CD8-positive, alpha-beta memory T cell (primary cell): ENCODE results near the gene PAXX. TPM values are rescaled to one million over a fixed set of nuclear protein-coding genes. Genes with fewer than 3 reads are reported as not detected.
"Not testable (repeated sequence)": the region's sequence is repeated elsewhere in the genome, so short reads cannot be mapped to it uniquely, and the experiment has no call there.

ENCODE experiments used
- CTCF ChIA-PET: fragments of 350-600 bp; sonication (Branson Sonifier 250); formaldehyde crosslinking; loops from one replicate; lab custom pipeline; 2021; ENCODE audit warnings: antibody characterized with exemption; lab: Charles Lee
- POLR2A ChIA-PET: fragments of 350-600 bp; sonication (Branson Sonifier 250); formaldehyde crosslinking; loops from one replicate; lab custom pipeline; 2021; ENCODE audit warnings: antibody characterized with exemption; lab: Charles Lee
- DNase-seq, 5 donors: peaks; one replicate each; pipeline versions ENCODE4 v3.0.0 to v3.0.0-alpha.2; 2020 to 2022; ENCODE audit warnings: mixed read lengths in 1 of 5
- H3K27ac ChIP-seq: one replicate; pipeline ENCODE4 v1.7.0; 2013; ENCODE audit warnings: low read depth, mild to moderate bottlenecking, low read length, moderate library complexity
- H3K27me3 ChIP-seq: 2 replicates; pipeline ENCODE4 v1.7.0; 2013; ENCODE audit warnings: low read length, mild to moderate bottlenecking; ENCODE audit not compliant: insufficient read depth, poor library complexity, severe bottlenecking
- H3K36me3 ChIP-seq: 2 replicates; pipeline ENCODE4 v1.7.0; 2013; ENCODE audit warnings: mild to moderate bottlenecking, low read length, moderate library complexity; ENCODE audit not compliant: insufficient read depth
- H3K4me1 ChIP-seq: 2 replicates; pipeline ENCODE4 v1.7.0; 2013; ENCODE audit warnings: mild to moderate bottlenecking, low read length, moderate library complexity; ENCODE audit not compliant: insufficient read depth
- H3K4me3 ChIP-seq: 2 replicates; pipeline ENCODE4 v1.7.0; 2013; ENCODE audit warnings: mild to moderate bottlenecking, low read length
- H3K9me3 ChIP-seq: 2 replicates; pipeline ENCODE4 v1.7.0; 2013; ENCODE audit warnings: mild to moderate bottlenecking, low read length
- H3K27ac Mint-ChIP-seq, 8 donors: one replicate each; pipeline ENCODE4 v1.8.0; 2020 to 2021; ENCODE audit warnings: mixed read lengths in 8 of 8, mild to moderate bottlenecking in 6 of 8, inconsistent platforms in 3 of 8, moderate library complexity in 3 of 8
- H3K27me3 Mint-ChIP-seq, 2 donors: one replicate each; pipeline ENCODE4 v1.8.0; 2020 to 2021; ENCODE audit warnings: mixed read lengths in 2 of 2, mild to moderate bottlenecking in 1 of 2, moderate library complexity in 1 of 2
- H3K36me3 Mint-ChIP-seq, 3 donors: one replicate each; pipeline ENCODE4 v1.8.0; 2020 to 2021; ENCODE audit warnings: mixed read lengths in 3 of 3, inconsistent platforms in 1 of 3, mild to moderate bottlenecking in 1 of 3
- H3K4me1 Mint-ChIP-seq, 3 donors: one replicate each; pipeline ENCODE4 v1.8.0; 2020 to 2021; ENCODE audit warnings: mixed read lengths in 3 of 3, inconsistent platforms in 1 of 3, mild to moderate bottlenecking in 1 of 3
- H3K4me3 Mint-ChIP-seq, 7 donors: one replicate each; pipeline ENCODE4 v1.8.0; 2020 to 2021; ENCODE audit warnings: mixed read lengths in 7 of 7, mild to moderate bottlenecking in 6 of 7, moderate library complexity in 4 of 7, inconsistent platforms in 2 of 7
- H3K9me3 Mint-ChIP-seq, 5 donors: one replicate each; pipeline ENCODE4 v1.8.0; 2020 to 2022; ENCODE audit warnings: mixed read lengths in 5 of 5, mild to moderate bottlenecking in 3 of 5, moderate library complexity in 2 of 5, inconsistent platforms in 1 of 5
- polyA plus RNA-seq: library from polyadenylated mRNA; unstranded; fragments of 300-500 nt; fragmentation: Illumina TruSeq; gene quantifications from one replicate; pipeline ENCODE4 v1.2.3, GENCODE V29; 2021
- total RNA-seq, 2 experiments: library from RNA; stranded (reverse); gene quantifications; one replicate each; pipeline ENCODE4 v1.2.3, GENCODE V29; 2021

PAXX gene
- total and polyA plus RNA-seq, 3 experiments from 2014 or later = 78.4 to 156 (median 82.2) TPM

DNA sequence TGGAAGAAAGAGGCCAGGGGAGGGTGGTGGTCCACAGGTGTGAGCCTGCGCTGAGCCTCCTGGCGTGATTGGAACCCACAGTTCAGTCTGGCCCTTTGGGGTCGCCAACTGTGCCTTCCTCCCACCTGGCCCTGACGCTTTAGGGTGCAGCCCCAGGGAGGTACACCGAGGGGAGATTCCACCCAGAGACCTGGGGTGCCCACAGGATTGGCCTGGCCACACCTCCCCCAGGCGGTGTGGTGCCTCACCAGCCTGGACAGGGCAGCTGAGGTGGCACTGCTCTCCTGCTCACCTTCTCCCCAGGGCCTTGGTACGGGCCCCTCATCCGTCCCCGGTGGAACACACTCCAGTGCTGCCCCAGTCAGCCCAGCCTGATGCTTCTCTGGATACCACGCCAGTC is 5.1 kb downstream of the PAXX start:
- Mint-ChIP-seq H3K4me3 (peak overlapping the region; percentile 77 to 94 (median 85)), H3K9me3 (no peaks in the 10 kb centered on the region), H3K4me1 (peaks cover 44 to 70% (median 44%) of the 10 kb centered on the region in 3 donors), H3K36me3 (peaks cover 0 to 17% (median 0%) of the 10 kb centered on the region in 3 donors), H3K27ac (peak overlapping the region; percentile 94 to 99 (median 96)), H3K27me3 (no peaks in the 10 kb centered on the region)
- H3K9me3 ChIP-seq = no peaks in the 10 kb centered on the region
- H3K4me1 ChIP-seq = peaks cover 58% of the 10 kb centered on the region
- H3K4me3 ChIP-seq = peak overlapping the region; percentile 51
- H3K36me3 ChIP-seq = no peaks in the 10 kb centered on the region
- ChIA-PET CTCF (interaction anchor here (1.1 to 6.7 kb wide), 5 partner anchors 12 to 153 kb away, joined by 3 to 72 read pairs (median 5); partner anchors contain the start of genes ABCA2 and FUT7), POLR2A (interaction anchor here (0.8 to 1.0 kb wide), 3 partner anchors 12 to 49 kb away, joined by 3 to 5 read pairs (median 4); no protein-coding TSS in a partner anchor)
- H3K27ac ChIP-seq = peak overlapping the region; percentile 62
- H3K27me3 ChIP-seq = no peaks in the 10 kb centered on the region
- peak in 2 of 5 donors; percentile 27 to 31 for DNase-seq

DNA sequence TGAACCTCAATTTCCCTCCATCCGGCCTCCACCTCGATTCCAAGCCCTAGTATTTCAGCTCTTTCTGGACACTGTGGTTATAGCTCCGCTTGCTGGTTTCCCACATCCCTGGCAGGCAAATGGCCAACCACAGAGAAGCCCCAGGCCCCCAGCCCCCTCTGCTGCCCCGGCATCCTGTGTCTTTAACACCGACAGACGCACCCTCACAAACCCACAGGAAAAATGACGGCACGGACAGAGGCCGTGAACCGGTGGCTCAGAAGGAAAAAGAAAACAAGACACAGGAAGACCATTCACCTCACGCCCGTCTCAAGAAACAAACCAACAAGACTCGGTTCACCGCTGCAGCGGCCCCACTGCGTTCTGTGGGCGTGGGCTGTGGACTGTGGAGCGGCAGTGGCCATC is 5.6 kb downstream of the PAXX start:
- DNase-seq = peak in 3 of 5 donors; percentile 41 to 67 (median 66)
- ChIA-PET CTCF (interaction anchor here (1.1 to 6.7 kb wide), 3 partner anchors 31 to 154 kb away, joined by 3 to 72 read pairs (median 6); partner anchors contain the start of genes ABCA2 and FUT7), POLR2A (interaction anchor here (0.7 to 1.0 kb wide), 2 partner anchors 20 to 59 kb away, joined by 4 to 5 read pairs; no protein-coding TSS in a partner anchor)
- Histone ChIP-seq H3K27ac (peak overlapping the region; percentile 62), H3K4me3 (no peak overlapping the region), H3K4me1 (peaks cover 58% of the 10 kb centered on the region), H3K36me3 (no peaks in the 10 kb centered on the region), H3K9me3 (no peaks in the 10 kb centered on the region), H3K27me3 (no peaks in the 10 kb centered on the region)
- Mint-ChIP-seq H3K27me3 (no peaks in the 10 kb centered on the region), H3K36me3 (peaks cover 0 to 13% (median 0%) of the 10 kb centered on the region in 3 donors), H3K4me1 (peaks cover 44 to 66% (median 44%) of the 10 kb centered on the region in 3 donors), H3K4me3 (peak overlapping the region; percentile 77 to 94 (median 85)), H3K27ac (peak overlapping the region; percentile 94 to 99 (median 96)), H3K9me3 (no peaks in the 10 kb centered on the region)

DNA sequence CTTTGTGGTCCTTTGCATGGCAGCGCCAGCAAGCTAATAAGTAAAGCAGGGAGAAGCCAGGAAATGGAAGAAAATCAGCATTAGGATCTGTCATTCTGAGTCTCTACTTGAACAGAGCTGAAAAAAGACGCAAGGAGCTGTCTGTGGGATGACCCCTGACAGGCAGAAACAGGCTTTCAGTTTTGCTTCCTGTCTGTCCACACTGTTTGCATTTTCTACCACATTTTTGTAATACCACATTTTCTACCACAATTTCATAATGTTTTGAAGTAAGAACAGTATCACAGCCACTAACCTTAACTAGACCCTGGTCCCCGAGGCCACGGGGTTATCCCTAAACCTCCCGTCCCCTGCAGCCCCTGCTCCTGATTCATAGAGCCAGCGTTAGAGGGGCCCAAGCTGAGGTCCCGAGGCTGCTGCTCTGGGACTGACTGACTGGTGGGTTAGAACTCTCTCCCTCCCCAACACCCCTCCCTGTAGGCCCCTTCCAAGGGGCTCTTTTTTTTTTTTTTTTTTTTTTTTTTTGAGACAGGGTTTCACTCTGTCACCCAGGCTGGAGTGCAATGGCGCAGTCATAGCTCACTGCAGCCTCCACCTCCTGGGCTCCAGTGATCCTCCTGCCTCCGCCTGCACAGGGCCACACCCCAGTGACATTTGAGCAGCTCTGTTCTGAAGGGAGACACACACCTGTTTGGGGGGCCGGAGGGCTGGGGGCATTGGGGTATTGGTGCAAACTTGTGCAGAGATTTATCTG is 8.1 kb downstream of the PAXX start:
- Histone ChIP-seq H3K27me3 (no peaks in the 10 kb centered on the region), H3K4me3 (no peak overlapping the region), H3K4me1 (peaks cover 46% of the 10 kb centered on the region), H3K9me3 (no peaks in the 10 kb centered on the region), H3K36me3 (no peaks in the 10 kb centered on the region), H3K27ac (peak overlapping the region; percentile 43)
- H3K27ac Mint-ChIP-seq = peak overlapping the region; percentile 84 to 96 (median 91)
- ChIA-PET POLR2A (interaction anchor here (0.6 to 1.5 kb wide), 11 partner anchors 8 to 158 kb away, joined by 3 to 15 read pairs (median 4); partner anchors contain the start of genes AJM1, MAN1B1, PAXX and SAPCD2), CTCF (interaction anchor here (0.7 to 4.0 kb wide), 9 partner anchors 7 to 201 kb away, joined by 3 to 26 read pairs (median 6); partner anchors contain the start of genes FUT7 and PAXX)
- H3K4me3 Mint-ChIP-seq = peak overlapping the region; percentile 62 to 93 (median 79)
- H3K36me3 Mint-ChIP-seq = peaks cover 0 to 3% (median 0%) of the 10 kb centered on the region in 3 donors
- H3K4me1 Mint-ChIP-seq = peaks cover 38 to 60% (median 40%) of the 10 kb centered on the region in 3 donors
- H3K27me3 Mint-ChIP-seq = no peaks in the 10 kb centered on the region
- no peaks in the 10 kb centered on the region for H3K9me3 Mint-ChIP-seq
- DNase-seq = peak in 2 of 5 donors; percentile 29 to 61

DNA sequence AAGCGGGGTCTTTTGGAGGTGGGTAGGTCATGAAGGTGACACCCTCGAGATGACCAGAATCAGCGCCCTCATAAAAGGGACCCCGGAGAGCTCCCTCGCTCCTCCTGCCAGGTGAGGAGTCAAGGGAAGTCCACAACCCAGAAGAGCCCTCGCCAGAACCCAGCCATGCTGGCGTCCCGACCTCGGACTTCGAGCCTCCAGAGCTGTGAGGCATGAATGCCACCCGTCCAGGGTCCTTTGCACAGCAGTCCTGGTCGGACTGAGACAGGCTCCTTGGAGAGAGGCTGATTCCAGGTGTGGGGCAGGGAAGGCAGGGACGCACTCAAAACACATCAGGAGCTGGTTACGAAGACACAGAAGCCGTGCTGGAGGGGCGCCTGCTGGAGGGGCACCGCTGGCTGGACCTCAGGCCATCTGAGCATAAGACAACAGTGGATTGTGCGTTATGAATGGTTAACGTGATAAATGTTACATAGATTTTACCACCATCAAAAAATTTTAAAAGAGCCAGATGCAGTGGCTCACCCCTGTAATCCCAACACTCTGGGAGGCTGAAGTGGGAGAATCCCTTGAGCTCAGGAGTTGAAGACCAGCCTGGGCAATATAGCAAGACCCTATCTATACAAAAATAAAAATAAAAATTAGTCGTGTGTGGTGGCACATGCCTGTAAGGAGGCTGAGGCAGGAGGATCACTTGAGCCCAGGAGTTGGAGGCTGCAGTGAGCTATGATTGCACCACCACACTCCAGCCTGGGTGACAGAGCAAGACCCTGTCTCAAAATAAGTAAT is 9.8 kb downstream of the PAXX start:
- Histone ChIP-seq H3K27ac (no peak overlapping the region), H3K4me3 (no peak overlapping the region), H3K27me3 (no peaks in the 10 kb centered on the region), H3K9me3 (no peaks in the 10 kb centered on the region), H3K4me1 (peaks cover 32% of the 10 kb centered on the region), H3K36me3 (no peaks in the 10 kb centered on the region)
- Mint-ChIP-seq H3K4me3 (no peak overlapping the region), H3K27ac (no peak overlapping the region), H3K36me3 (no peaks in the 10 kb centered on the region), H3K9me3 (no peaks in the 10 kb centered on the region), H3K4me1 (peaks cover 35 to 55% (median 44%) of the 10 kb centered on the region in 3 donors), H3K27me3 (no peaks in the 10 kb centered on the region)
- ChIA-PET POLR2A (interaction anchor here (0.6 kb wide), 1 partner anchor 194 kb away, joined by 3 read pairs; no protein-coding TSS in a partner anchor), CTCF (interaction anchor here (2.4 to 4.0 kb wide), 5 partner anchors 9 to 54 kb away, joined by 5 to 26 read pairs (median 18); partner anchors contain the start of genes FUT7 and PAXX)
- DNase-seq = no peak

DNA sequence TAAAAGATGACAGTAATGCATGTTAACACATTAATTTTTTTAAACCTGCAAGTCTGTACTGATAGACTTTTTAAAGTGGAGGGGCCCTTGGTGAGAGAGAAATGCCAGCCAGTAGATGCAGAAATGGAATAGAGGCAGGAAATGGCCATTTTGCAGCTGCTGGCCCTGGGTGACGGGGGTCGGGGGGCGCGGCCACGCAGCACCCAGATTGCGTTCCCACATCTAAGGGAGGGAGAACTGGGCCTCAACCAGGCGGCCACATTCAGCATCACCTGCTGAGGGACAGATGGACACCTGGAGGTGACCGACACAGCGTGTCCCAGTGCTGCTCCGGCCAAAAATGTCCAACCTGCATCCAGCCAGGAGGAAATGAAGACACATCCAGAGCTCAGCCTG is 10.4 kb downstream of the PAXX start:
- H3K36me3 Mint-ChIP-seq = no peaks in the 10 kb centered on the region
- ChIA-PET POLR2A (no interaction called here), CTCF (interaction anchor here (2.4 to 4.0 kb wide), 6 partner anchors 10 to 55 kb away, joined by 5 to 26 read pairs (median 16); partner anchors contain the start of genes ABCA2, FUT7 and PAXX)
- H3K9me3 Mint-ChIP-seq = no peaks in the 10 kb centered on the region
- peaks cover 31 to 50% (median 41%) of the 10 kb centered on the region in 3 donors for H3K4me1 Mint-ChIP-seq
- Histone ChIP-seq H3K27me3 (no peaks in the 10 kb centered on the region), H3K4me1 (peaks cover 26% of the 10 kb centered on the region), H3K9me3 (no peaks in the 10 kb centered on the region), H3K4me3 (no peak overlapping the region), H3K27ac (no peak overlapping the region), H3K36me3 (no peaks in the 10 kb centered on the region)
- no peak for DNase-seq
- no peaks in the 10 kb centered on the region for H3K27me3 Mint-ChIP-seq
- no peak overlapping the region for H3K27ac Mint-ChIP-seq
- no peak overlapping the region for H3K4me3 Mint-ChIP-seq

DNA sequence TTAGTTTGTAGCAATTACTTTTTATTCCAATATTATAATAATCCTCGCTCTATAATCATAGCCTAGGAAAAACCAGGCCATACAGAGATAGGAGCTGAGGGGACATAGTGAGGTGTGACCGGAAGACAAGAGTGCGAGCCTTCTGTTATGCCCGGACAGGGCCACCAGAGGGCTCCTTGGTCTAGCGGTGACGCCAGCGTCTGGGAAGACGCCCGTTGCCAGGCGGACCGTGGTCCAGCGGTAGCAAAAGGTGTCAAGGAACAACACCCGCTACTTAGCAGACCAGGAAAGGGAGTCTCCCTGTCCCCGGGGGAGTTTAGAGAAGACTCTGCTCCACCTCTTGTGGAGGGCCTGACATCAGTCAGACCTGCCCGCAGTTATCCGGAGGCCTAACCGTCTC is 12.1 kb downstream of the PAXX start:
- H3K27me3 ChIP-seq, POLR2A ChIA-PET, H3K27me3 Mint-ChIP-seq, H3K9me3 ChIP-seq, H3K4me3 ChIP-seq, H3K36me3 Mint-ChIP-seq, DNase-seq, H3K36me3 ChIP-seq, H3K9me3 Mint-ChIP-seq, H3K27ac ChIP-seq, H3K4me3 Mint-ChIP-seq: not testable (repeated sequence)
- peaks cover 11% of the 10 kb centered on the region for H3K4me1 ChIP-seq
- peak overlapping the region in 1 of 8 donors; percentile 44 for H3K27ac Mint-ChIP-seq
- H3K4me1 Mint-ChIP-seq = peaks cover 19 to 33% (median 28%) of the 10 kb centered on the region in 3 donors
- CTCF ChIA-PET = interaction anchor here (1.5 to 3.2 kb wide), 4 partner anchors 8 to 56 kb away, joined by 4 to 25 read pairs (median 9); partner anchors contain the start of genes ABCA2 and CLIC3
